Esophagus muscularis mucosa (tissue), 4 donors: ENCODE measurements around the gene RSAD1. TPM values are rescaled to one million over a fixed set of nuclear protein-coding genes. Genes with fewer than 3 reads are reported as not detected.

Experiments
- DNase-seq: peaks from one replicate; pipeline ENCODE4 v3.0.0-alpha.2; 2017; ENCODE audit errors: extremely low spot score
- H3K27ac ChIP-seq, 4 donors: fragments of 200-600 bp; sonication (generic); replicated peaks in 1 of 4; 1 replicate in 3 of 4; 2 replicates in 1 of 4; pipeline ENCODE4 v1.5.1; 2016 to 2019; ENCODE audit warnings: mild to moderate bottlenecking in 1 of 4
- H3K27me3 ChIP-seq, 4 donors: fragments of 200-600 bp; sonication (generic); one replicate each; pipeline versions ENCODE4 v1.5.1 to v1.6.0; 2016 to 2019
- H3K36me3 ChIP-seq, 4 donors: fragments of 200-600 bp; sonication (generic); one replicate each; pipeline ENCODE4 v1.5.1; 2016 to 2019
- H3K4me1 ChIP-seq, 4 donors: fragments of 200-600 bp; sonication (generic); one replicate each; pipeline ENCODE4 v1.5.1; 2016 to 2019
- H3K4me3 ChIP-seq, 4 donors: fragments of 200-600 bp; sonication (generic); 1 replicate in 2 of 4; 2 replicates in 2 of 4; pipeline ENCODE4 v1.5.1; 2016 to 2019; ENCODE audit warnings: mild to moderate bottlenecking in 4 of 4, moderate library complexity in 1 of 4
- H3K9me3 ChIP-seq, 4 donors: fragments of 200-600 bp; sonication (generic); 1 replicate in 3 of 4; 2 replicates in 1 of 4; pipeline ENCODE4 v1.5.1; 2016 to 2019
- EP300 ChIP-seq: sonication (generic); formaldehyde crosslinking; IDR thresholded peaks from one replicate; pipeline ENCODE4 v1.6.1; 2017; ENCODE audit warnings: antibody characterized with exemption
- POLR2A ChIP-seq: fragments of 450-650 bp; IDR thresholded peaks from one replicate; pipeline ENCODE4 v1.6.1; 2017; ENCODE audit warnings: antibody characterized with exemption, moderate library complexity, mild to moderate bottlenecking, low read depth
- POLR2AphosphoS5 ChIP-seq, 2 donors: sonication (generic); formaldehyde crosslinking; IDR thresholded peaks; one replicate each; pipeline ENCODE4 v1.6.1; 2017; ENCODE audit warnings: antibody characterized with exemption in 2 of 2
- WGBS: methylation state at CpG from one replicate; pipeline ENCODE4 v1.1.5; 2018; 5-methylcytosine and 5-hydroxymethylcytosine counted together
- intact Hi-C: fragments of 100-400 bp; cut with DNase I; formaldehyde crosslinking; loops from one replicate; pipeline ENCODE4 v1.15.1; 2023
- total RNA-seq, 4 donors: library from RNA; depleted of rRNA; stranded (reverse); fragments of >200 nt; gene quantifications; one replicate each; pipeline versions ENCODE4 v1.1.0 to v1.2.1, GENCODE V29; 2016
- TF ChIP-seq, protein P1 (sequence below), 3 experiments: fragments of 200-600 bp in 2 of 3; fragments of 450-650 bp in 1 of 3; sonication (generic) in 2 of 3; IDR thresholded peaks; one replicate each; pipeline ENCODE4 v1.5.1; 2017 to 2019; ENCODE audit warnings: antibody characterized with exemption in 3 of 3, mild to moderate bottlenecking in 2 of 3, moderate library complexity in 1 of 3

Gene RSAD1
- total RNA-seq, 4 donors from 2014 or later = 12.9 to 24.6 (median 16.1) TPM

DNA sequence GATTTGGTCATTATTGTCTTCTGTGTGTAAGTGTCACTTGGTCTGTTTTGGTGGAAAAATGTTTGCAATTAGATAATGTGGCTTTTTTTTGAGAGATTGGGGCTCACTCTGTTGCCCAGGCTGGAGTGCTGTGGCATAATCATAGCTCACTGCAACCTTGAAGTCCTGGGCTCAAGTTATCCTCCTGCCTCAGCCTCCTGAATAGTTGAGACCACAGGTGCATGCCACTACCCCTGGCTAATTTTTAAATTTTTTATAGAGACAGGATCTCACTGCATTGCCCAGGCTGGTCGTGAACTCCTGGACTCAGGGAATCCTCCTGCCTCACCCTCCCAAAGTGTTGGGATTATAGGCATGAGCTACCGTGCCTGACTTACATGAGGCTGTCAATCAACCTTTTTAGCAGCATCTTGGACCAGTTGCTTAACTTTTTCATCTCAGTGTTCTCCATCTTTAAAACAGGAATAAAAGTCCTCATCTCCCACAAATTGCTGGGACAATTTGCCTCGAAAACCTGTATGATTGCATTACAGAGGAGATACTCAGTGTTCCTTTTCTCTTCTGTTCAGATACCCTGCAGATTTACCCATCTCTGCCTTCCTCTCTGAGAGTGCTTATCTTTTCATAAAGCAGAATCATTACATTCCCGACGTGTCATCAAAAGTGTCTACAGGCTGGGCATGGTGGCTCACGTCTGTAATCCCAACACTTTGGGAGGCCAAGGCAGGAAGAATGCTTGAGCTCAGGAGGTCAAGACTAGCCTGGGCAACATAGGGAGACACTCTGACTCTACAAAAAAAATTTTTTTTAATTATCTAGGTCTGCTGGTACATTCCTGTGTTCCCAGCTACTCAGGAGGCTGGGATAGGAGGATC is 33.6 kb upstream of the RSAD1 start:
- 91% methylated on average over 6 of the region's 6 CpGs for WGBS

DNA sequence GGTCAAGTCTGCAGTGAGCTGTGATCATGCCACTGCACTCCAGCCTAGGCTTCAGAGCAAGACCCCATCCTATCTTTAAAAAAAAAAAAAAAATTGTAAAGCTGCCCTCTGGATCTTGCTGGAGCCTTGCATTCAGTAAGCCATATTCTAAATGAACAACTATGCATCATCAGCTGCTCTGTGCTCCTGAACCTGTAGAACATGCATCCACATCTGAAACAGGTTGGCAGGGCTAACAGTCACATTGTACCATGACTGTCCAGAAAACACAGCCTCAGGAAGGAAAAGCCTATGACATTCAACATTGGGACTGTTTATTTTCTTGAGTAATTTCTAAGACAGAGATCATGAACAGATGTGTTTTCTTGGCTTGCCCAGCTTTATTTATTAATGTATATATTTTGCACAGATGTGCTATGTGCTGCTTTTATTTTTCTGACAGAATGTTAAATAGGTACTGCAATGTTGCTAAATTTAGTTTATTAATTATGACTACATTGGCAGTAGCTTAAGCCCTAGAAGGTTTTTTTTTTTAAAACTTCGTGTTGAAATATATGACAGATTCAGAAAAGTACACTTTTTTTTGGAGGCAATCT is 32.8 kb upstream of the RSAD1 start:
- DNase-seq = no peak
- 26% methylated on average over 1 of the region's 1 CpG for WGBS
- TF ChIP-seq, protein P1, sequence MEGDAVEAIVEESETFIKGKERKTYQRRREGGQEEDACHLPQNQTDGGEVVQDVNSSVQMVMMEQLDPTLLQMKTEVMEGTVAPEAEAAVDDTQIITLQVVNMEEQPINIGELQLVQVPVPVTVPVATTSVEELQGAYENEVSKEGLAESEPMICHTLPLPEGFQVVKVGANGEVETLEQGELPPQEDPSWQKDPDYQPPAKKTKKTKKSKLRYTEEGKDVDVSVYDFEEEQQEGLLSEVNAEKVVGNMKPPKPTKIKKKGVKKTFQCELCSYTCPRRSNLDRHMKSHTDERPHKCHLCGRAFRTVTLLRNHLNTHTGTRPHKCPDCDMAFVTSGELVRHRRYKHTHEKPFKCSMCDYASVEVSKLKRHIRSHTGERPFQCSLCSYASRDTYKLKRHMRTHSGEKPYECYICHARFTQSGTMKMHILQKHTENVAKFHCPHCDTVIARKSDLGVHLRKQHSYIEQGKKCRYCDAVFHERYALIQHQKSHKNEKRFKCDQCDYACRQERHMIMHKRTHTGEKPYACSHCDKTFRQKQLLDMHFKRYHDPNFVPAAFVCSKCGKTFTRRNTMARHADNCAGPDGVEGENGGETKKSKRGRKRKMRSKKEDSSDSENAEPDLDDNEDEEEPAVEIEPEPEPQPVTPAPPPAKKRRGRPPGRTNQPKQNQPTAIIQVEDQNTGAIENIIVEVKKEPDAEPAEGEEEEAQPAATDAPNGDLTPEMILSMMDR (IDR thresholded peaks at IDR 0.05) = no peak
- TF ChIP-seq POLR2A = no peak
- no peak for TF ChIP-seq EP300
- TF ChIP-seq POLR2AphosphoS5 (IDR thresholded peaks at IDR 0.05) = no peak
- no peak overlapping the region for H3K4me3 ChIP-seq
- no peaks in the 10 kb centered on the region for H3K27me3 ChIP-seq
- peaks cover 7 to 14% (median 10%) of the 10 kb centered on the region in 4 donors for H3K4me1 ChIP-seq
- intact Hi-C loops = no loop called here
- H3K9me3 ChIP-seq = no peaks in the 10 kb centered on the region
- no peaks in the 10 kb centered on the region for H3K36me3 ChIP-seq
- H3K27ac ChIP-seq = no peak overlapping the region

More for the DNA sequence above, 33.6 kb upstream of the RSAD1 start:
- no peaks in the 10 kb centered on the region for H3K9me3 ChIP-seq
- intact Hi-C loops = no loop called here
- no peaks in the 10 kb centered on the region for H3K27me3 ChIP-seq
- no peak for DNase-seq
- H3K4me3 ChIP-seq = no peak overlapping the region
- peaks cover 7 to 14% (median 10%) of the 10 kb centered on the region in 4 donors for H3K4me1 ChIP-seq
- no peaks in the 10 kb centered on the region for H3K36me3 ChIP-seq
- no peak overlapping the region for H3K27ac ChIP-seq
- TF ChIP-seq POLR2AphosphoS5 (IDR thresholded peaks at IDR 0.05) (no peak), EP300 (no peak), POLR2A (no peak)

GRCh38 chr17:50447870-50448595 is 30.6 kb upstream of the RSAD1 start:
- Histone ChIP-seq H3K36me3 (no peaks in the 10 kb centered on the region), H3K9me3 (no peaks in the 10 kb centered on the region), H3K27ac (no peak overlapping the region), H3K4me1 (peaks cover 7 to 9% (median 7%) of the 10 kb centered on the region in 4 donors), H3K27me3 (no peaks in the 10 kb centered on the region), H3K4me3 (no peak overlapping the region)
- TF ChIP-seq, protein P1 (IDR thresholded peaks at IDR 0.05) = no peak
- TF ChIP-seq POLR2A (no peak), POLR2AphosphoS5 (IDR thresholded peaks at IDR 0.05) (no peak), EP300 (no peak)
- intact Hi-C loops = no loop called here
- WGBS = 93% methylated on average over 7 of the region's 7 CpGs
- DNase-seq = no peak

DNA sequence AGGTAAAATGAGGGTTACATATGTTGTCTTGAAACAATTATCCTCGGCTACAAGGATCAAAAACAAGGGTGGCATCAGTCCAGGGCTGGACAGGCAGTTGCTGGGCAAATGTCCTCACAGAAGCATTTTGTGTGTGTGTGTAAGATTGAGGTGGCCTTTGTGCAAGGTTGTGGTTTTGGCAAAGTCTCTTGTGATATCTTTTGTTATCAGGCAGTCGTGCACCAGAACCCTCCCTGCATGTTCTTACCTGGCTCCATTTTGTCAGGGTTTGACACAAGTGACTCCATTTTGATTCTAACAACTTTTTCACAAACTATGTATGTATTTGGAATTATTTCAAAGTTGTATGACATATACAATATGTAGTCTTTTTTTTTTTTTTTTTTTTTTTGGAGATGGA is 30.0 kb upstream of the RSAD1 start:
- Histone ChIP-seq H3K4me3 (no peak overlapping the region), H3K9me3 (no peaks in the 10 kb centered on the region), H3K27me3 (no peaks in the 10 kb centered on the region), H3K36me3 (no peaks in the 10 kb centered on the region), H3K4me1 (peaks cover under 1 to 3% (median 1%) of the 10 kb centered on the region in 4 donors), H3K27ac (no peak overlapping the region)
- no peak for DNase-seq
- TF ChIP-seq, protein P1 (IDR thresholded peaks at IDR 0.05) = no peak
- TF ChIP-seq EP300 (no peak), POLR2AphosphoS5 (IDR thresholded peaks at IDR 0.05) (no peak), POLR2A (no peak)
- 93% methylated on average over 2 of the region's 2 CpGs for WGBS
- intact Hi-C loops = no loop called here
